Trophoblast cell (in vitro differentiated cells and primary cell): Measurements from ENCODE around the gene CUTC.
A peak's percentile ranks its signal among the peaks of the same experiment; 100 is the strongest.

Source experiments
- DNase-seq, 2 donors: peaks; one replicate each; pipeline ENCODE4 v3.0.0-alpha.2; 2016
- H2AFZ ChIP-seq: 2 replicates; pipeline ENCODE4 v1.6.1; 2013; ENCODE audit warnings: low read length, moderate library complexity, mild to moderate bottlenecking; ENCODE audit not compliant: insufficient read depth, poor library complexity
- H2AK5ac ChIP-seq: 2 replicates; pipeline ENCODE4 v1.6.1; 2013; ENCODE audit warnings: mild to moderate bottlenecking, low read length
- H2BK120ac ChIP-seq: 2 replicates; pipeline ENCODE4 v1.6.1; 2013; ENCODE audit warnings: low read length, mild to moderate bottlenecking, moderate library complexity; ENCODE audit not compliant: insufficient read depth, poor library complexity
- H2BK12ac ChIP-seq: 2 replicates; pipeline ENCODE4 v1.6.1; 2013; ENCODE audit warnings: mild to moderate bottlenecking, low read length, moderate library complexity
- H2BK5ac ChIP-seq: 2 replicates; pipeline ENCODE4 v1.6.1; 2013; ENCODE audit warnings: low read length, low read depth, moderate library complexity, mild to moderate bottlenecking; ENCODE audit not compliant: poor library complexity
- H3K14ac ChIP-seq: 2 replicates; pipeline ENCODE4 v1.6.1; 2013; ENCODE audit warnings: mild to moderate bottlenecking, low read length
- H3K18ac ChIP-seq: 2 replicates; pipeline ENCODE4 v1.6.1; 2013; ENCODE audit warnings: mild to moderate bottlenecking, low read length
- H3K23ac ChIP-seq: 2 replicates; pipeline ENCODE4 v1.6.1; 2013; ENCODE audit warnings: low read length
- H3K27ac ChIP-seq: 2 replicates; pipeline ENCODE4 v1.5.1; 2013; ENCODE audit warnings: low read depth, mild to moderate bottlenecking, inconsistent platforms, low read length, moderate library complexity
- H3K27me3 ChIP-seq: 2 replicates; pipeline ENCODE4 v1.6.1; 2013; ENCODE audit warnings: inconsistent platforms, mild to moderate bottlenecking, low read length, moderate library complexity; ENCODE audit not compliant: insufficient read depth
- H3K36me3 ChIP-seq, 2 experiments: 1 replicate in 1 of 2; 2 replicates in 1 of 2; pipeline ENCODE4 v1.6.1; 2013; ENCODE audit warnings: low read length in 2 of 2, mild to moderate bottlenecking in 2 of 2, moderate library complexity in 1 of 2; ENCODE audit not compliant: insufficient read depth in 2 of 2, control insufficient read depth in 1 of 2
- H3K4ac ChIP-seq: 2 replicates; pipeline ENCODE4 v1.6.1; 2013; ENCODE audit warnings: low read depth, mild to moderate bottlenecking, low read length, moderate library complexity
- H3K4me1 ChIP-seq, 2 experiments: 1 replicate in 1 of 2; 2 replicates in 1 of 2; pipeline ENCODE4 v1.6.1; 2013; ENCODE audit warnings: low read length in 2 of 2, mild to moderate bottlenecking in 2 of 2, moderate library complexity in 1 of 2; ENCODE audit not compliant: insufficient read depth in 2 of 2, control insufficient read depth in 1 of 2
- H3K4me2 ChIP-seq: 2 replicates; pipeline ENCODE4 v1.6.1; 2013; ENCODE audit warnings: inconsistent platforms, mild to moderate bottlenecking, low read length, moderate library complexity
- H3K4me3 ChIP-seq: 2 replicates; pipeline ENCODE4 v1.5.1; 2013; ENCODE audit warnings: mild to moderate bottlenecking, low read depth, low read length, inconsistent platforms
- H3K79me1 ChIP-seq: one replicate; pipeline ENCODE4 v1.6.1; 2013; ENCODE audit warnings: low read length
- H3K79me2 ChIP-seq: 2 replicates; pipeline ENCODE4 v1.6.1; 2013; ENCODE audit warnings: low read length, mild to moderate bottlenecking; ENCODE audit not compliant: control insufficient read depth, insufficient read depth, poor library complexity
- H3K9ac ChIP-seq: 2 replicates; pipeline ENCODE4 v1.6.1; 2013; ENCODE audit warnings: mild to moderate bottlenecking, low read length
- H3K9me3 ChIP-seq: 2 replicates; pipeline ENCODE4 v1.6.1; 2013; ENCODE audit warnings: low read depth, mild to moderate bottlenecking, control low read depth, inconsistent platforms, low read length; ENCODE audit not compliant: insufficient read depth
- H4K12ac ChIP-seq: 2 replicates; pipeline ENCODE4 v1.6.1; 2013; ENCODE audit warnings: low read depth, mild to moderate bottlenecking, low read length, moderate library complexity
- H4K8ac ChIP-seq: 2 replicates; pipeline ENCODE4 v1.6.1; 2013; ENCODE audit warnings: low read depth, mild to moderate bottlenecking, low read length, moderate library complexity
- H4K91ac ChIP-seq: one replicate; pipeline ENCODE4 v1.6.1; 2013; ENCODE audit warnings: low read depth, mild to moderate bottlenecking, low read length, moderate library complexity
- WGBS: extraction: QIAGEN DNeasy Blood & Tissue Kit; methylation state at CpG from one replicate; pipeline ENCODE4 v1.1.7; 2013; ENCODE audit warnings: missing lambda C conversion rate; ENCODE audit not compliant: insufficient read length, insufficient coverage; ENCODE audit errors: extremely low coverage; 5-methylcytosine and 5-hydroxymethylcytosine counted together

The CUTC gene

DNA sequence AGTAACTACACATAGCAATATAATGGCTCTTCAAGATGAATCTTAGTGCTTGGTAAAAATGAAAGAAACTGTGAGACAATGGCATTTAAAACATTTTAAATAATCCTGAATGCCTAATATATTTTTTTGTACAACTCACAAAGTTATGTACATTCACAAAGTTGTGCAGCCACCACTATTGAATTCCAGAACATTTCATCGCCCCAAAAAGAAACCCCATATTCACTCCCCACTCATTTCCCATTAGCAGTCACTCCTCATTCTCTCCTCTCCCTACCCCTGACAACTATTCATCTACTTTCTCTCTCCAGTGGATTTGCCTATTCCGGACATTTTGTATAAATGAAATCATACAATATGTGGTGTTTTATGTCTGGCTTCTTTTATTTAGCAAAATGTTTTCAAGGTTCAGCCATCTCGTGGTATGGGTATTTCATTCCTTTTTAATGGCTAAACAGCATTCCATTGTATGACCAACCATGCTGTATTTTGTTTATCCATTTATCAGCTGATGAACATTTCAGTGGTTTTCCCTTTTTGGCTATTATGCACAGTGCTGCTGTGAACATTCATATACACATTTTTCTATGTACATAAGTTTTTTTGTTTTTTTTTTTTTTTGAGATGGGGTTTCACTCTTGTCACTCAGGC lies 38.0 kb upstream of the CUTC start:
- Histone ChIP-seq H3K4me1 (no peaks in the 10 kb centered on the region), H4K91ac (no peak overlapping the region), H2AK5ac (no peak overlapping the region), H3K9me3 (no peaks in the 10 kb centered on the region), H3K4me2 (no peak overlapping the region), H2BK12ac (no peak overlapping the region), H3K4ac (no peak overlapping the region), H2AFZ (no peak overlapping the region), H3K36me3 (peaks cover 15 to 31% of the 10 kb centered on the region in 2 experiments), H3K14ac (no peak overlapping the region), H4K8ac (no peak overlapping the region), H4K12ac (no peak overlapping the region), H2BK5ac (no peak overlapping the region), H3K27me3 (no peaks in the 10 kb centered on the region), H3K4me3 (no peak overlapping the region), H3K27ac (no peak overlapping the region), H3K23ac (no peak overlapping the region), H3K9ac (no peak overlapping the region), H3K18ac (no peak overlapping the region), H3K79me1 (no peaks in the 10 kb centered on the region), H3K79me2 (no peaks in the 10 kb centered on the region), H2BK120ac (no peak overlapping the region)
- peak in 1 of 2 donors; percentile 71 for DNase-seq
- 100% methylated on average over 1 of the region's 3 CpGs for WGBS

DNA sequence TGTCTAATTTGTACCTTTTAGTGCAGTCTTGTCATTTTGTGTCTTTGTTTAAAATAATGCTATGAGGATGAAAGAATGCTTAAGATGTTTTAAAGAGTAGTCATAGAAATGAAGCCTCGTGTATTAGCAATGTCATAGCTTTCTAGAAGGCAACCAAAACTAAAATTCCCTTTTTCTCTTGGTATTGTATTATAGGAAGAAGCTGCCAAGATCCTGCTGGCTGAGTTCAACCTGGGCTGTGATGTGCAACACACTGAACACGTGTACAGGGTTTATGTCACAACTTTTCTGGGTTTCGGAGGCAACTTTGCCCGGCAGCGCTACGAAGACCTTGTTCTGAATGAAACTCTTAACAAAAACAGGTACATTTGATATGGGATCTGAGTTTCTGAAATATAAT lies 36.3 kb upstream of the CUTC start:
- Histone ChIP-seq H4K91ac (no peak overlapping the region), H2BK120ac (no peak overlapping the region), H3K14ac (no peak overlapping the region), H4K12ac (no peak overlapping the region), H2BK5ac (no peak overlapping the region), H3K4me3 (no peak overlapping the region), H2BK12ac (no peak overlapping the region), H3K36me3 (peaks cover 15 to 37% of the 10 kb centered on the region in 2 experiments), H3K23ac (no peak overlapping the region), H3K4me2 (no peak overlapping the region), H3K9ac (peak overlapping the region; percentile 69), H3K4me1 (no peaks in the 10 kb centered on the region), H3K27ac (no peak overlapping the region), H4K8ac (no peak overlapping the region), H3K4ac (no peak overlapping the region), H2AFZ (no peak overlapping the region), H3K27me3 (no peaks in the 10 kb centered on the region), H3K9me3 (no peaks in the 10 kb centered on the region), H3K18ac (no peak overlapping the region), H3K79me2 (no peaks in the 10 kb centered on the region), H3K79me1 (no peaks in the 10 kb centered on the region), H2AK5ac (no peak overlapping the region)
- DNase-seq: peak in 1 of 2 donors; percentile 10
- WGBS: no CpG with 5 or more reads among the region's 6 CpGs

DNA sequence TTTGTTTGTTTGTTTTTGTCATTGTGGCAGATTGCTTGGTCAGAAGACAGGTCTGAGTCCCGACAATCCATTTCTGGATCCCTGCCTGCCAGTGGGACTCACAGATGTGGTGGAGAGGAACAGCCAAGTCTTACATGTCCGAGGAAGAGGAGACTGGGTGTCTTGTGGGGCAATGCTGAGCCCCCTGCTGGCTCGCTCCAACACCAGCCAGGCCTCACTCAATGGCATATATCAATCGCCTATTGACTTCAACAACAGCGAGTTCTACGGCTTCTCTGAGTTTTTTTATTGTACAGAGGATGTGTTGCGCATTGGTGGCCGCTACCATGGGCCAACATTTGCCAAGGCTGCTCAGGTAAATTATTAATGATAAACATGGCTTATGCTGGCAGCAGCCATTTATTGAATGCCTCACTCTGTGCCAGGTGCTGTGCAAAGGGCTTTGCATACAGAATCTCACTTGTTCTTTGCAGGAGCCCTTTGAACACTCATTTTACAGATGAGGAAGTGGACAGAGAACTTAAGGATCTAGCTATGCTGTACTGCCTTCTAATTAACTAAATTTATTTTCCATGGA lies 33.4 kb upstream of the CUTC start:
- WGBS: no CpG with 5 or more reads among the region's 8 CpGs
- H3K36me3 ChIP-seq: peaks cover 20 to 37% of the 10 kb centered on the region in 2 experiments

DNA sequence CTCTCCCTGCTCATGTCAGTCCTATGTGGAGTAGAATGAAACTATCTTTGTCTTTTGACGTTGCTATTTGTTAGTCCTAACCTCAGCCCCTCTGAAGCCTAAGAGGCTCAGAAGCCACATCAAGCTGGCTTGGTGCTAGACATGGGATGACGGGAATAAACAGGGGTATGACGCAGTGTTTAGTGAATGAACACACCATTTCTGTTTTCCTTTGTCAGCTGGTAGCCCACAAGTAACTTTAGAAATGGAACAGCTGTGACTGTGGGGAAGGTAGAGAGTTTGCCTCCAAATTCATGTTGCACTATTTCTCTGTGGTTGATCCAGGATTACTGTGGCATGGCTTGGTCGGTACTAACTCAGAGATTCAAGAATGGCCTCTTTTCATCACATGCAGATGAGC lies 31.4 kb upstream of the CUTC start:
- Histone ChIP-seq H3K27ac (no peak overlapping the region), H3K4me2 (no peak overlapping the region), H3K4ac (no peak overlapping the region), H3K79me1 (no peaks in the 10 kb centered on the region), H2AFZ (no peak overlapping the region), H3K4me3 (no peak overlapping the region), H2BK12ac (no peak overlapping the region), H2AK5ac (no peak overlapping the region), H4K91ac (no peak overlapping the region), H3K27me3 (no peaks in the 10 kb centered on the region), H3K4me1 (no peaks in the 10 kb centered on the region), H2BK5ac (no peak overlapping the region), H3K9ac (no peak overlapping the region), H3K9me3 (no peaks in the 10 kb centered on the region), H3K18ac (no peak overlapping the region), H3K23ac (no peak overlapping the region), H2BK120ac (no peak overlapping the region), H4K8ac (no peak overlapping the region), H3K36me3 (peaks cover 23 to 43% of the 10 kb centered on the region in 2 experiments), H3K79me2 (no peaks in the 10 kb centered on the region), H4K12ac (no peak overlapping the region), H3K14ac (no peak overlapping the region)
- WGBS: no CpG with 5 or more reads among the region's 4 CpGs
- DNase-seq: no peak

More for the DNA sequence above, 33.4 kb upstream of the CUTC start:
- Histone ChIP-seq H3K79me2 (no peaks in the 10 kb centered on the region), H2BK5ac (no peak overlapping the region), H3K23ac (no peak overlapping the region), H3K4me2 (no peak overlapping the region), H3K9ac (no peak overlapping the region), H3K4ac (no peak overlapping the region), H2BK12ac (no peak overlapping the region), H3K9me3 (no peaks in the 10 kb centered on the region), H3K4me3 (no peak overlapping the region), H4K8ac (no peak overlapping the region), H4K12ac (no peak overlapping the region), H3K27ac (no peak overlapping the region), H3K14ac (no peak overlapping the region), H4K91ac (no peak overlapping the region), H3K18ac (no peak overlapping the region), H3K4me1 (no peaks in the 10 kb centered on the region), H3K27me3 (no peaks in the 10 kb centered on the region), H2BK120ac (no peak overlapping the region), H3K79me1 (no peaks in the 10 kb centered on the region), H2AFZ (no peak overlapping the region), H2AK5ac (no peak overlapping the region)
- no peak for DNase-seq
